Transverse colon (tissue), 4 donors: ENCODE data around the gene TIMM22. TPM values are rescaled to one million over a fixed set of nuclear protein-coding genes. Genes with fewer than 3 reads are reported as not detected.
A peak's percentile ranks its signal among the peaks of the same experiment; 100 is the strongest.

Source experiments
- DNase-seq: peaks from one replicate; pipeline ENCODE4 v3.0.0-alpha.2; 2019
- H3K27ac ChIP-seq, 4 donors: fragments of 200-600 bp; sonication (generic); 2 replicates each; pipeline ENCODE4 v1.5.1; 2016 to 2018; ENCODE audit warnings: inconsistent platforms in 4 of 4
- H3K27me3 ChIP-seq: fragments of 200-600 bp; sonication (generic); 2 replicates; pipeline ENCODE4 v1.5.1; 2017; ENCODE audit warnings: inconsistent platforms
- H3K36me3 ChIP-seq, 4 donors: fragments of 200-600 bp; sonication (generic); 2 replicates each; pipeline ENCODE4 v1.5.1; 2017 to 2019; ENCODE audit warnings: inconsistent platforms in 4 of 4
- H3K4me1 ChIP-seq, 4 donors: fragments of 200-600 bp; sonication (generic); 2 replicates each; pipeline ENCODE4 v1.5.1; 2017 to 2020; ENCODE audit warnings: inconsistent platforms in 4 of 4
- H3K4me3 ChIP-seq, 4 donors: fragments of 200-600 bp; sonication (generic); 1 replicate in 1 of 4; 2 replicates in 3 of 4; pipeline versions ENCODE4 v1.5.1 to v1.6.1; 2017 to 2019; ENCODE audit warnings: inconsistent platforms in 4 of 4
- H3K9me3 ChIP-seq, 2 donors: fragments of 200-600 bp; sonication (generic); 2 replicates each; pipeline ENCODE4 v1.5.1; 2017 to 2019; ENCODE audit warnings: inconsistent platforms in 2 of 2
- EP300 ChIP-seq: sonication (generic); formaldehyde crosslinking; IDR thresholded peaks from one replicate; pipeline ENCODE4 v1.6.1; 2017; ENCODE audit warnings: antibody characterized with exemption, low read depth
- POLR2A ChIP-seq: fragments of 450-650 bp; IDR thresholded peaks from one replicate; pipeline ENCODE4 v1.6.1; 2016; ENCODE audit warnings: antibody characterized with exemption, mild to moderate bottlenecking, moderate library complexity
- POLR2AphosphoS5 ChIP-seq, 3 donors: sonication (generic); formaldehyde crosslinking; IDR thresholded peaks; one replicate each; pipeline ENCODE4 v1.6.1; 2016; ENCODE audit warnings: antibody characterized with exemption in 3 of 3
- WGBS, 2 donors: methylation state at CpG; one replicate each; pipeline ENCODE4 v1.1.5; 2018; ENCODE audit warnings: low coverage in 1 of 2; 5-methylcytosine and 5-hydroxymethylcytosine counted together
- in situ Hi-C, 4 donors: fragments of 200-750 bp; cut with MboI; loops; one replicate each; pipeline versions ENCODE4 v1.15.0 to v1.15.1; 2017; ENCODE audit warnings: low sequenced_read_pairs in 3 of 4, low pct_ligation_motif_present in 1 of 4, low pct_unique_long_range_greater_than_20kb in 1 of 4
- intact Hi-C: fragments of 100-400 bp; cut with DNase I; formaldehyde crosslinking; loops from one replicate; pipeline ENCODE4 v1.15.1; 2023; ENCODE audit warnings: low total_unique reads
- total RNA-seq, 4 donors: library from RNA; depleted of rRNA; stranded (reverse); fragments of >200 nt; gene quantifications; one replicate each; pipeline ENCODE4 v1.1.0, GENCODE V29; 2016
- TF ChIP-seq, protein P1 (sequence below), 5 experiments: fragments of 200-600 bp in 3 of 5; fragments of 450-650 bp in 2 of 5; sonication (generic) in 3 of 5; IDR thresholded peaks; 1 replicate in 2 of 5; 2 replicates in 3 of 5; pipeline ENCODE4 v1.5.1; 2016 to 2017; ENCODE audit warnings: antibody characterized with exemption in 5 of 5, inconsistent platforms in 3 of 5, mild to moderate bottlenecking in 2 of 5, moderate library complexity in 1 of 5

The TIMM22 gene
- total RNA-seq, result 10 to 100 TPM; 10.5 to 17.6 (median 12.1) TPM

DNA sequence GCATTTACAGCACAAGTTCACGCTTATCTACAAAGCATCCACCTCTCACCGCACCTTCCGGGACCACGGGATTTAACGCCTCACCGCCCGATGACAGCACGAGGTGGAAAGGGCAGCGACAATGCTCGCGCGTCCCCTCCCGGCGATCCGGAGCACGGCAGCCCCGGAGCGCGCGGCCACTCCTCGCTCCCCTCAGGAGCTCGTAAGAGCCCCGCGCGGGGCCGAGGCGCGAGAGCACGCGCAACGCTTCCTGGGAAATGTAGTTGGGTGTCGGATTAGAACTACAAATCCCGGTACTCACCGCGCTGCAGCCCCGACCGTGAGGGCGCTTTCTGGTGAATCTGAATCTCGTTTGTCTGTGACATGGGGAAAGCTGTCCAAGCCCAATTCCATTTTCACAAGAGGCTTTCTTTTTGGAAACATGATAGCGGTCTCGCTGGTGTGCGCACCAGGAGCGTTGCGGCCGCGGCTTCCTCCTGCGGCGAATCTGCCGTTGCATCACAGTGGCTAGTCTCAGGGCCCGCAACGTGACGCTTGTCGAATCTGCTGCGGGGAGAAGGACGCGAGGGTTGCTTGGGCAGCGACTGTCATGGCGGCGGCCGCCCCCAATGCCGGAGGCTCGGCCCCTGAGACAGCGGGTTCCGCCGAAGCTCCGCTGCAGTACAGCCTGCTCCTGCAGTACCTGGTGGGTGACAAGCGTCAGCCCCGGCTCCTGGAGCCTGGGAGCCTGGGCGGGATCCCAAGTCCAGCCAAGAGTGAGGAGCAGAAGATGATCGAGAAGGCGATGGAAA, at the start of gene TIMM22:
Gene TIMM22 (plus strand): TSS at position 576 of the 791 bp plus-strand sequence. CDS start 14 bp downstream, at position 590.
- in situ Hi-C loops, result no loop called here
- peak; percentile 94 for DNase-seq
- Histone ChIP-seq H3K9me3 (no peaks in the 10 kb centered on the region), H3K4me3 (peak within 1 kb of the TSS; percentile 95 to 100 (median 98)), H3K36me3 (peaks cover 0 to 5% (median 0%) of the 10 kb centered on the region in 4 donors), H3K4me1 (peaks cover 11 to 41% (median 32%) of the 10 kb centered on the region in 4 donors), H3K27ac (peak within 1 kb of the TSS; percentile 89 to 97 (median 90)), H3K27me3 (no peaks in the 10 kb centered on the region)
- intact Hi-C loops, result no loop called here
- TF ChIP-seq POLR2A (peak; percentile 84), EP300 (no peak), POLR2AphosphoS5 (IDR thresholded peaks at IDR 0.05) (peak; percentile 83 to 93 (median 89))
- TF ChIP-seq, protein P1, sequence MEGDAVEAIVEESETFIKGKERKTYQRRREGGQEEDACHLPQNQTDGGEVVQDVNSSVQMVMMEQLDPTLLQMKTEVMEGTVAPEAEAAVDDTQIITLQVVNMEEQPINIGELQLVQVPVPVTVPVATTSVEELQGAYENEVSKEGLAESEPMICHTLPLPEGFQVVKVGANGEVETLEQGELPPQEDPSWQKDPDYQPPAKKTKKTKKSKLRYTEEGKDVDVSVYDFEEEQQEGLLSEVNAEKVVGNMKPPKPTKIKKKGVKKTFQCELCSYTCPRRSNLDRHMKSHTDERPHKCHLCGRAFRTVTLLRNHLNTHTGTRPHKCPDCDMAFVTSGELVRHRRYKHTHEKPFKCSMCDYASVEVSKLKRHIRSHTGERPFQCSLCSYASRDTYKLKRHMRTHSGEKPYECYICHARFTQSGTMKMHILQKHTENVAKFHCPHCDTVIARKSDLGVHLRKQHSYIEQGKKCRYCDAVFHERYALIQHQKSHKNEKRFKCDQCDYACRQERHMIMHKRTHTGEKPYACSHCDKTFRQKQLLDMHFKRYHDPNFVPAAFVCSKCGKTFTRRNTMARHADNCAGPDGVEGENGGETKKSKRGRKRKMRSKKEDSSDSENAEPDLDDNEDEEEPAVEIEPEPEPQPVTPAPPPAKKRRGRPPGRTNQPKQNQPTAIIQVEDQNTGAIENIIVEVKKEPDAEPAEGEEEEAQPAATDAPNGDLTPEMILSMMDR (IDR thresholded peaks at IDR 0.05), result peak; percentile 82 to 98 (median 94)
- 1% methylated on average over 71 of the region's 71 CpGs; no CpG with 5 or more reads in 1 of the 2 donors for WGBS, 2 donors

- H3K4me3 ChIP-seq, result no peak overlapping the region
- H3K36me3 ChIP-seq, result no peaks in the 10 kb centered on the region
- DNase-seq, result no peak
- H3K4me1 ChIP-seq, result peaks cover 0 to 24% (median 9%) of the 10 kb centered on the region in 4 donors
- TF ChIP-seq EP300 (no peak), POLR2A (no peak), POLR2AphosphoS5 (IDR thresholded peaks at IDR 0.05) (no peak)
- TF ChIP-seq, protein P1 (IDR thresholded peaks at IDR 0.05), result no peak
- WGBS, 2 donors, result 51 to 70% methylated on average over 8 to 25 of the region's 25 CpGs
- intact Hi-C loops (no loop called here), in situ Hi-C loops (no loop called here)
- peak overlapping the region; percentile 53 to 75 (median 69) for H3K27ac ChIP-seq
- no peaks in the 10 kb centered on the region for H3K9me3 ChIP-seq
- no peaks in the 10 kb centered on the region for H3K27me3 ChIP-seq
Measured at GRCh38 chr17:948284-948852, 48.6 kb upstream of the TIMM22 start.

DNA sequence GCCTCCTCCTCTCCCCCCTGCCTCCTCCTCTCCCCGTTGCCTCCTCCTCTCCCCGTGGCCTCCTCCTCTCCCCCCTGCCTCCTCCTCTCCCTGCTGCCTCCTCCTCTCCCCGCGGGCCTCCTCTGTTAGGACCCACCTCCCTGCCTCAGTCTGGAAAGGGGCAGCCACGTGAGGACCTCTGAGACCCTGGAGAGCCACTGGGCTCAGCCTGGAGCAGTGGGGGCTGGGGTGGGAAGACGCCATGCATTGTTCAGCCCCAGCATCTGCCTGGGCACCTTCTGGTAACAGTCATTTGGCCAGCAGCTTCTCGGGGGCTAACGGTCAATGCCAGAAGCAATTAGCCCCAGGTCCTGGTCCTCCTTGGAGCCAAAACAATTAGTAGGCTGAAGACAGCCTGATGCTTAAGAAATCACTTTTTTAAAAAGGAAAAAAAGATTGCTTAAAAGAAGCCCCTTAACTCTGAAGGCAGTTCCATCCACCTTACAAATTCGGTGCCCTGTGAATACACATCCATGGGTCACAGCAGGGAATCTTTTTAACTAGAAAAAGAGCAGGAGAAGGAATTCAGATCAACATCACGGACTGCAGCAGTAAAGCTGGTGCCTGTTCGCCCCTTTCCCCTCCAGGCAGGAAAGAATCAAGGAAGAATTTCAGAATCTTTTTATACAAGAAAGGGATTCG, 47.2 kb upstream of the TIMM22 start:
- 55% methylated on average over 6 to 10 of the region's 12 CpGs for WGBS, 2 donors
- intact Hi-C loops (no loop called here), in situ Hi-C loops (no loop called here)
- Histone ChIP-seq H3K27ac (peak overlapping the region; percentile 68 to 86 (median 80)), H3K36me3 (no peaks in the 10 kb centered on the region), H3K4me3 (no peak overlapping the region), H3K4me1 (peaks cover 0 to 24% (median 10%) of the 10 kb centered on the region in 4 donors), H3K27me3 (no peaks in the 10 kb centered on the region), H3K9me3 (no peaks in the 10 kb centered on the region)
- TF ChIP-seq POLR2A, result no peak
- TF ChIP-seq EP300, result no peak
- TF ChIP-seq, protein P1 (IDR thresholded peaks at IDR 0.05), result no peak
- TF ChIP-seq POLR2AphosphoS5 (IDR thresholded peaks at IDR 0.05), result no peak
- no peak for DNase-seq
